T-helper 2 cell treated with Interferon-gamma antibody and Interleukin-4, amounts not matched to agents 5 μg/mL and 100 μg/mL, for 36 hours (primary cell): ENCODE data around the gene INO80D.
A peak's percentile ranks its signal among the peaks of the same experiment; 100 is the strongest.
"Not testable (repeated sequence)": the region's sequence is repeated elsewhere in the genome, so short reads cannot be mapped to it uniquely, and the experiment has no call there.

Source experiments
- DNase-seq: peaks from one replicate; pipeline ENCODE4 v3.0.0; 2021; ENCODE audit warnings: low spot score
- H3K27ac Mint-ChIP-seq: one replicate; pipeline ENCODE4 v1.8.0; 2021; ENCODE audit warnings: mild to moderate bottlenecking, mixed read lengths
- H3K27me3 Mint-ChIP-seq: one replicate; pipeline ENCODE4 v1.8.0; 2021; ENCODE audit warnings: low read depth, mixed read lengths
- H3K36me3 Mint-ChIP-seq: one replicate; pipeline ENCODE4 v1.8.0; 2021; ENCODE audit warnings: low read depth, mixed read lengths
- H3K4me1 Mint-ChIP-seq: one replicate; pipeline ENCODE4 v1.8.0; 2021; ENCODE audit warnings: low read depth, mixed read lengths
- H3K4me3 Mint-ChIP-seq: one replicate; pipeline ENCODE4 v1.8.0; 2022; ENCODE audit warnings: mild to moderate bottlenecking, moderate library complexity, mixed read lengths
- H3K9me3 Mint-ChIP-seq: one replicate; pipeline ENCODE4 v1.8.0; 2021; ENCODE audit warnings: mixed read lengths

The INO80D gene, protein sequence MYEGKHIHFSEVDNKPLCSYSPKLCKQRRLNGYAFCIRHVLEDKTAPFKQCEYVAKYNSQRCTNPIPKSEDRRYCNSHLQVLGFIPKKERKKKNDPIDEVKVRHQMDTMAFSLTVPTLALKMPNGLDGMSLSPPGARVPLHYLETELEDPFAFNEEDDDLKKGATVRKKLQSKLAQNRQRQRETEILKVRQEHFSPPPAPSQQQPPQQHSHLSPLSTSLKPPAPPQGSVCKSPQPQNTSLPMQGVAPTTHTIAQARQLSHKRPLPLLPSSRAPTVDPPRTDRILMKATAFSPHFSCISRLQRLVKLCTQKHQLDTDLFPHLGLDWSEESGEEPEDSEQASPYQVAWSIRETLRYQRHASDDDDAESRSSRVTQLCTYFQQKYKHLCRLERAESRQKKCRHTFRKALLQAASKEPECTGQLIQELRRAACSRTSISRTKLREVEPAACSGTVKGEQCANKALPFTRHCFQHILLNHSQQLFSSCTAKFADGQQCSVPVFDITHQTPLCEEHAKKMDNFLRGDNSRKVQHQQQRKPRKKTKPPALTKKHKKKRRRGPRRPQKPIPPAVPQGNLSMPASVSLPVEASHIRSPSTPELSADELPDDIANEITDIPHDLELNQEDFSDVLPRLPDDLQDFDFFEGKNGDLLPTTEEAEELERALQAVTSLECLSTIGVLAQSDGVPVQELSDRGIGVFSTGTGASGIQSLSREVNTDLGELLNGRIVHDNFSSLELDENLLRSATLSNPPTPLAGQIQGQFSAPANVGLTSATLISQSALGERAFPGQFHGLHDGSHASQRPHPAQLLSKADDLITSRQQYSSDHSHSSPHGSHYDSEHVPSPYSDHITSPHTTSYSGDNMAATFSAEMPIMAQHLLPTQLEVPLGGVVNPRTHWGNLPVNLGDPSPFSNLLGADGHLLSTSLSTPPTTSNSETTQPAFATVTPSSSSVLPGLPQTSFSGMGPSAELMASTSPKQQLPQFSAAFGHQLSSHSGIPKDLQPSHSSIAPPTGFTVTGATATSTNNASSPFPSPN

DNA sequence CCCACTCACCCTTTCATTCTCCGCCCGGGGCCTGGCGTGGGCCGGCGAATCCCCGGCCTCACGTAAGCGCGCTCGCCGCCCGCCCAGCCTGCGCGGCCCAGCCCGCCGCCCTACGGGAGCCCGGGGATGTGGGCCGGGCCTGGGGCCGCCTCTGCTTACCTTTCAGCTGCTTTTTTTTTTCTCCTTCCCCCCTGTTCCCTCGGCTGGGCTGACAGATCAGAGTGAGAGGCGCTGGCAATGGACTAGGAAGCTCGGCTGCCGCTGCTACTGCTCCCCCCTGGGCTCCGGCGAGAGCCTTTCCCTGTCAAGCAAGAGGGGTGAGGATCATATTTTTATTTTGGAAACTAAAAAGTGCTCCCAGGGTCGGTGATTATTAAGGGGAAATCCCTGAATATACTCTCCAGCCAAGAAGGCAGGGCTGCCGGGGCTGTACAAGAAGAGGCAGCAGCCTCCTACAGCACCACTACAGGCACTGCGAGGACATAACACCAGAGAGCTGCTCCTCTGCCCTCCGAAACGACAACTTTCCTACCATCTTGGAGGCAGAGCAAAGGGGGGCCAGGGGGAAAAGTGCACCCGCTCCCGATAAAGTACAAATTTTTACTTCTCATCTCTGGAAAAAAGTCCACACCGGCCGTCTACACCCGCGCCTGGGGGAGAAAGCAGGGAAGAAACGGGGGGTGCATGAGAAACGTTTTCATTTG, at the start of gene INO80D:
INO80D (minus strand) TSS at position 433 of the 704 bp plus-strand sequence. CDS start 23,158 bp downstream, outside the sequence.
- no peaks in the 10 kb centered on the region for H3K27me3 Mint-ChIP-seq
- peaks cover 19% of the 10 kb centered on the region for H3K36me3 Mint-ChIP-seq
- H3K4me1 Mint-ChIP-seq, result peaks cover 23% of the 10 kb centered on the region
- peak within 1 kb of the TSS; percentile 99 for H3K4me3 Mint-ChIP-seq
- no peaks in the 10 kb centered on the region for H3K9me3 Mint-ChIP-seq
- DNase-seq, result peak; percentile 81
- peak within 1 kb of the TSS; percentile 99 for H3K27ac Mint-ChIP-seq

- H3K9me3 Mint-ChIP-seq, result no peaks in the 10 kb centered on the region
- H3K27ac Mint-ChIP-seq, result no peak overlapping the region
- H3K4me3 Mint-ChIP-seq, result no peak overlapping the region
- H3K27me3 Mint-ChIP-seq, result no peaks in the 10 kb centered on the region
- H3K4me1 Mint-ChIP-seq, result no peaks in the 10 kb centered on the region
- peaks cover 31% of the 10 kb centered on the region for H3K36me3 Mint-ChIP-seq
- DNase-seq, result no peak
These were observed 41.7 kb upstream of the INO80D start for GRCh38 chr2:206127656-206128055.

- no peak overlapping the region for H3K4me3 Mint-ChIP-seq
- H3K4me1 Mint-ChIP-seq, result no peaks in the 10 kb centered on the region
- H3K27me3 Mint-ChIP-seq, result no peaks in the 10 kb centered on the region
- peaks cover 42% of the 10 kb centered on the region for H3K36me3 Mint-ChIP-seq
- no peak overlapping the region for H3K27ac Mint-ChIP-seq
- no peak for DNase-seq
- H3K9me3 Mint-ChIP-seq, result no peaks in the 10 kb centered on the region
These were observed 39.9 kb upstream of the INO80D start for GRCh38 chr2:206125901-206126300.

DNA sequence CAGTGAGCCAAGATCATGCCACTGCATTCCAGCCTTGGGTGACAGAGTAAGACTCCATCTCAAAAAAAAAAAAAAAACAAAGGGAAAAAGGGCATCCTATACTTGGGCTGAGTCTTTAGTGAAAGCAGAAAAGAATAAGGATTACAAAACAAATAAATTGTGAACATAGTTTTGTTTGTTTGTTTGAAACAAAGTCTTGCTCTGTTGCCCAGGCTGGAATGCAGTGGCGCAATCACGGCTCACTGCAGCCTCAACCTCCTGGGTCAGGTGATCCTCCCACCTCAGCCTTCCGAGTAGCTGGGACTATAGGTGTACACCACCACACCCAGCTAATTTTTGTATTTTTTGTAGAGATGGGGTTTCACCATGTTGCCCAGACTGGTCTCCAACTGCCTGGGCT, 36.6 kb upstream of the INO80D start:
- H3K27ac Mint-ChIP-seq, result not testable (repeated sequence)

GRCh38 chr2:206116278-206116677, 30.3 kb upstream of the INO80D start:
- no peak overlapping the region for H3K27ac Mint-ChIP-seq
- no peaks in the 10 kb centered on the region for H3K27me3 Mint-ChIP-seq
- peaks cover 26% of the 10 kb centered on the region for H3K36me3 Mint-ChIP-seq

More for the DNA sequence above, 36.6 kb upstream of the INO80D start:
- not testable (repeated sequence) for H3K9me3 Mint-ChIP-seq, H3K27me3 Mint-ChIP-seq, DNase-seq, H3K4me3 Mint-ChIP-seq, H3K4me1 Mint-ChIP-seq
- peaks cover 40% of the 10 kb centered on the region for H3K36me3 Mint-ChIP-seq

DNA sequence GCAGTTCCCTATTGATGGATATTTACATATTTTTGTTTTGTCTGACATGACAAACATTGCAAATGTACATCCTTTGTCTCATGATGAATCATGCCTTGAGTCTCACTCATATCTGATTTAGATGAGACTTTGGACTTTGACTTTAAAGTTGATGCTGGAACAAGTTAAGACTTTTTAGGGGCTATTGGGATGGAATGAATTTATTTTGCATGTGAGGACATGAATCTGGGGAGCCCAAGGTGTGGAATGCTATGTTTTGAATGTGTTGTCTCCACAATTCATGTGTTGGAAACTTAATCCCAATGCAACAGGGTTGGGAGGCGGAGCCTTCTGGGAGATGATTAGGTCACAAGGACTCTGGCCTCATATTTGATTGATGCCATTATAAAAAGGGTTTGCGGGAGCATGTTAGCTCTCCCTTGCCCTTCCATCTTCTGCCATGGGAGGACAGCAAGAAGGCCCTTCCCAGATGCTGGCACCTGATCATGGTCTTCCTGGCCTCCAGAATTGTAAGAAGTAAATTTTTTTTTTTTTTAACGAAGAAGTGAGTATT, 29.1 kb upstream of the INO80D start:
- DNase-seq, result no peak
- no peaks in the 10 kb centered on the region for H3K27me3 Mint-ChIP-seq
- no peaks in the 10 kb centered on the region for H3K4me1 Mint-ChIP-seq
- peaks cover 7% of the 10 kb centered on the region for H3K9me3 Mint-ChIP-seq
- no peak overlapping the region for H3K27ac Mint-ChIP-seq
- H3K4me3 Mint-ChIP-seq, result no peak overlapping the region
- peaks cover 16% of the 10 kb centered on the region for H3K36me3 Mint-ChIP-seq

More at GRCh38 chr2:206116278-206116677, 30.3 kb upstream of the INO80D start:
- no peaks in the 10 kb centered on the region for H3K4me1 Mint-ChIP-seq
- H3K9me3 Mint-ChIP-seq, result peaks cover 7% of the 10 kb centered on the region
- H3K4me3 Mint-ChIP-seq, result no peak overlapping the region
- DNase-seq, result no peak

DNA sequence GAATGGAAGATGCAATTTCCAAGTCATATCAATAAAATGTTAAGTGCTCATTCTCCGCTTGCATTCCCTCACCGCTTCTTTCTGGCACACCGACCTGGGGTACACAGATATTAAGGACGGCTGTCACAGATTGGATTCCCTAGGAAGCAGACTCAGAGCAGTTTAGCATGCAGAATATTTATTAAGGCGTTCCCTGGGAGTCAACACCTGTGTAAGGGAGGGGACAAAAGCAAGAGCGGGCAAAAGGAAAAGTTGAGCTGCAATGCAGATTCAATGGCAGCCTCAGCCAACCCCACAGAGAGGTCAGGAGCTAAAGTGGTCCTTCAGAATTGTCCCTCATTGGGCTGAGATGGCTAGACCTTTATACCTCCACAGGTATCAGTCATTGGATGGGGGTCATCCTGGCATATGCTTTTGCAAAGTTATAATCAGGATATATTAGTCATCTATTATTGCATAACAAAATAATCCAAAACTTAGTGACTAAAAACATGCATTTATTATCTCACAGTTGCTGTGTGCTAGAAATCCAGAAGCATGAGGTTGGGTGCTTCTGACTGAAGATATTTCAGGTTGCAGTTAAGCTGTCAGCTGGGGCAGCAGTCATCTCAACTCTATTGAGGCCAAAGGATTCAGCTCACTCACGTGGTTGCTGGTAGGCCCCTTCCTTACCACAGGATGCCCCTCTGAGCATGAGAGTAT, 27.0 kb upstream of the INO80D start:
- DNase-seq, result no peak
- Mint-ChIP-seq H3K9me3 (peaks cover 7% of the 10 kb centered on the region), H3K27ac (no peak overlapping the region), H3K27me3 (no peaks in the 10 kb centered on the region), H3K36me3 (peaks cover 12% of the 10 kb centered on the region), H3K4me1 (no peaks in the 10 kb centered on the region), H3K4me3 (no peak overlapping the region)

DNA sequence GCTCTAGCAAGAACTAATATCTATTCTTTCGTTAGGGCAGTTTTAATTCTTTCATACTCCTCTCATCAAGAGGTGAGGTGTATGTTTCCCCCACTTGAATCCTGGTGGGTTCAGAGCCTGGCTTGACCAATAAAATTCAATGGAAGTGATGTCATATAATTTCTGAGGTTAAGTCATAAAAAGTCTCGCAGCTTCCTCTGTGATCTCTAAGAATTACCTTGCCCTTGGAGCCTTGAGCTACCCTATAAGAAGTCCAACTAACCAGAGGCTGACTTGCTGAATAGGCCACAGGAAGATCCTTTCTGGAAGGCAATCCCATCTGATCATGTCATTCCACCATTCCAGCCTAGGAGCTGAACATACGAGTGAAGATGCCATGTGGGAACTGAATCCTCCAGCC, 26.1 kb upstream of the INO80D start:
- H3K9me3 Mint-ChIP-seq, result peaks cover 7% of the 10 kb centered on the region
- H3K27ac Mint-ChIP-seq, result no peak overlapping the region
- no peaks in the 10 kb centered on the region for H3K4me1 Mint-ChIP-seq
- no peaks in the 10 kb centered on the region for H3K27me3 Mint-ChIP-seq
- no peak for DNase-seq
- H3K36me3 Mint-ChIP-seq, result peaks cover 12% of the 10 kb centered on the region
- H3K4me3 Mint-ChIP-seq, result no peak overlapping the region

GRCh38 chr2:206108713-206109112, 22.7 kb upstream of the INO80D start:
- no peak overlapping the region for H3K27ac Mint-ChIP-seq
- no peaks in the 10 kb centered on the region for H3K27me3 Mint-ChIP-seq
- H3K4me1 Mint-ChIP-seq, result no peaks in the 10 kb centered on the region
- peaks cover 2% of the 10 kb centered on the region for H3K36me3 Mint-ChIP-seq
- peaks cover 7% of the 10 kb centered on the region for H3K9me3 Mint-ChIP-seq
- no peak overlapping the region for H3K4me3 Mint-ChIP-seq
- DNase-seq, result no peak

GRCh38 chr2:206105541-206105940, 19.6 kb upstream of the INO80D start:
- no peak overlapping the region for H3K4me3 Mint-ChIP-seq
- no peaks in the 10 kb centered on the region for H3K36me3 Mint-ChIP-seq
- no peaks in the 10 kb centered on the region for H3K9me3 Mint-ChIP-seq
- DNase-seq, result no peak
- H3K27ac Mint-ChIP-seq, result no peak overlapping the region
- no peaks in the 10 kb centered on the region for H3K4me1 Mint-ChIP-seq
- H3K27me3 Mint-ChIP-seq, result no peaks in the 10 kb centered on the region

GRCh38 chr2:206105038-206105437, 19.1 kb upstream of the INO80D start:
- H3K9me3 Mint-ChIP-seq, result no peaks in the 10 kb centered on the region
- no peaks in the 10 kb centered on the region for H3K4me1 Mint-ChIP-seq
- no peak for DNase-seq
- no peaks in the 10 kb centered on the region for H3K27me3 Mint-ChIP-seq
- no peak overlapping the region for H3K27ac Mint-ChIP-seq
- H3K36me3 Mint-ChIP-seq, result no peaks in the 10 kb centered on the region
- H3K4me3 Mint-ChIP-seq, result no peak overlapping the region

GRCh38 chr2:206098872-206099271, 12.9 kb upstream of the INO80D start:
- H3K4me1 Mint-ChIP-seq, H3K27ac Mint-ChIP-seq, H3K9me3 Mint-ChIP-seq, H3K27me3 Mint-ChIP-seq, DNase-seq, H3K4me3 Mint-ChIP-seq, H3K36me3 Mint-ChIP-seq: not testable (repeated sequence)

DNA sequence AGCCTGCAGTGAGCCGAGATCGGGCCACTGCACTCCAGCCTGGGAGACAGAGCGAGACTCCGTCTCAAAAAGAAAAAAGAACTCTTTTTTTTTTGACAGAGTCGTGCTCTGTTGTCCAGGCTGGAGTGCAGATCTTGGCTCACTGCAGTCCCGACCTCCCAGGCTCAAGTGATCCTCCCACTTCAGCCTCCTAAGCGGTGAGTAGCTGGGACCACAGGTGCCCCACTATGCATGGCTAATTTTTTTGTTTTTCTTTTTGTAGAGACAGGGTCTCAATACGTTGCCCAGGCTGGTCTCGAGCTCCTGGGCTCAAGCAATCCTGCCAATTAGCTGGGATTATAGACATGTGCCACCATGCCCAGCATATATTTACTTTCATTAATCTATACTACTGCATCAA, 12.5 kb upstream of the INO80D start:
- Mint-ChIP-seq H3K4me3 (no peak overlapping the region), H3K27ac (no peak overlapping the region), H3K9me3 (no peaks in the 10 kb centered on the region), H3K27me3 (no peaks in the 10 kb centered on the region), H3K36me3 (no peaks in the 10 kb centered on the region), H3K4me1 (peaks cover 2% of the 10 kb centered on the region)
- no peak for DNase-seq
